ENCODE results near the gene MARK3. TPM values are rescaled to one million over a fixed set of nuclear protein-coding genes. Genes with fewer than 3 reads are reported as not detected.

MARK3 gene
- total RNA-seq, 1 experiment from 2014 or later, result 81.9 TPM

- Histone ChIP-seq H3K4ac (ENCODE audit: low read depth, low read length) (no peak overlapping the region), H3K56ac (ENCODE audit: insufficient read length, low read depth, low read length) (no peak overlapping the region), H2BK20ac (ENCODE audit: low read depth, low read length, poor library complexity, severe bottlenecking) (no peak overlapping the region), H4K8ac (replicated peaks; ENCODE audit: insufficient read length, low read depth, low read length) (no peak overlapping the region), H3T11ph (ENCODE audit: low read length) (no peak overlapping the region), H3K14ac (ENCODE audit: insufficient read depth, low read length) (no peak overlapping the region), H3K27ac (ENCODE audit: insufficient read length, low read depth, low read length) (no peak overlapping the region), H3K18ac (ENCODE audit: insufficient read length, low read depth, low read length) (no peak overlapping the region), H3K4me1 (ENCODE audit: insufficient read depth, low read length) (no peaks in the 10 kb centered on the region), H2BK15ac (ENCODE audit: low read depth, low read length) (no peak overlapping the region), H3K23ac (ENCODE audit: insufficient read length, low read depth, low read length) (no peak overlapping the region), H2AK5ac (ENCODE audit: insufficient read length, low read length) (no peak overlapping the region), H3K79me1 (ENCODE audit: insufficient read depth, low read depth, low read length, poor library complexity, severe bottlenecking) (no peaks in the 10 kb centered on the region), H4K20me1 (ENCODE audit: control insufficient read depth, insufficient read depth, insufficient read length) (no peaks in the 10 kb centered on the region), H2BK5ac (ENCODE audit: insufficient read length, low read length) (no peak overlapping the region), H2BK120ac (ENCODE audit: low read depth, low read length, poor library complexity, severe bottlenecking) (no peak overlapping the region), H3K9me3 (ENCODE audit: control insufficient read depth, low read depth, low read length) (no peaks in the 10 kb centered on the region), H3K9ac (ENCODE audit: extremely low read depth, insufficient read length, low read length) (no peak overlapping the region), H3K4me2 (ENCODE audit: insufficient read depth, insufficient read length, low read length) (no peak overlapping the region), H2BK12ac (ENCODE audit: insufficient read length, low read depth, low read length) (no peak overlapping the region), H3K27me3 (ENCODE audit: insufficient read depth, low read length) (no peaks in the 10 kb centered on the region), H3K79me2 (ENCODE audit: insufficient read depth, low read length) (no peaks in the 10 kb centered on the region), H3K23me2 (ENCODE audit: insufficient read length, low read depth, low read length, poor library complexity, severe bottlenecking) (no peaks in the 10 kb centered on the region), H4K5ac (ENCODE audit: insufficient read length, low read depth, low read length) (no peak overlapping the region), H4K91ac (ENCODE audit: insufficient read length, low read depth, low read length) (no peak overlapping the region), H2AFZ (ENCODE audit: low read length) (no peak overlapping the region)
- no peak for DNase-seq
- Mint-ChIP-seq H3K36me3 (ENCODE audit: insufficient read depth in 1 of 3, low read depth in 3 of 3) (peaks cover 34 to 54% (median 50%) of the 10 kb centered on the region in 3 experiments), H3K9me3 (no peaks in the 10 kb centered on the region), H3K27me3 (ENCODE audit: low read depth) (no peaks in the 10 kb centered on the region), H3K4me3 (no peak overlapping the region), H3K27ac (no peak overlapping the region), H3K4me1 (peaks cover 0 to 2% of the 10 kb centered on the region in 2 experiments; a peak in 2 of 4 replicates)
- WGBS (ENCODE audit: extremely low coverage, insufficient read length, low lambda C conversion rate), result no CpG with 5 or more reads among the region's 9 CpGs
- TF ChIP-seq CTCF (conservative IDR thresholded peaks at IDR 0.05), result no peak
Measured at GRCh38 chr14:103501921-103502669, 116.9 kb downstream of the MARK3 start.

Measured in H9 (cell line).